Type B pancreatic cell (in vitro differentiated cells): ENCODE measurements around the gene PLD3. TPM values are rescaled to one million over a fixed set of nuclear protein-coding genes. Genes with fewer than 3 reads are reported as not detected.

ENCODE experiments used
- DNase-seq: peaks from one replicate; pipeline ENCODE4 v3.0.0; 2021; ENCODE audit warnings: mixed read lengths; ENCODE audit not compliant: unreplicated experiment; ENCODE audit errors: extremely low spot score
- H3K27ac Mint-ChIP-seq: 2 replicates; pipeline ENCODE4 v1.8.0; 2021; ENCODE audit warnings: mild to moderate bottlenecking, mixed read lengths
- H3K27me3 Mint-ChIP-seq: 2 replicates; pipeline ENCODE4 v1.8.0; 2021; ENCODE audit warnings: mixed read lengths
- H3K36me3 Mint-ChIP-seq: 2 replicates; pipeline ENCODE4 v1.8.0; 2021; ENCODE audit warnings: mixed read lengths
- H3K4me1 Mint-ChIP-seq: one replicate; pipeline ENCODE4 v1.8.0; 2021; ENCODE audit warnings: mixed read lengths; ENCODE audit not compliant: unreplicated experiment
- H3K4me3 Mint-ChIP-seq: 2 replicates; pipeline ENCODE4 v1.8.0; 2021; ENCODE audit warnings: mild to moderate bottlenecking, mixed read lengths
- H3K9me3 Mint-ChIP-seq: 2 replicates; pipeline ENCODE4 v1.8.0; 2021; ENCODE audit warnings: mixed read lengths
- total RNA-seq: library from RNA; stranded (reverse); gene quantifications from 2 replicates; pipeline ENCODE4 v1.2.1, GENCODE V29; 2021; ENCODE audit warnings: low replicate concordance
- TF ChIP-seq, protein P1 (sequence below): fragments of 200-600 bp; sonication (generic); conservative IDR thresholded peaks from 2 replicates; pipeline ENCODE4 v1.5.0; 2021; ENCODE audit warnings: antibody characterized with exemption, mild to moderate bottlenecking

PLD3 gene
- total RNA-seq, 1 donor from 2014 or later = 244 TPM

DNA sequence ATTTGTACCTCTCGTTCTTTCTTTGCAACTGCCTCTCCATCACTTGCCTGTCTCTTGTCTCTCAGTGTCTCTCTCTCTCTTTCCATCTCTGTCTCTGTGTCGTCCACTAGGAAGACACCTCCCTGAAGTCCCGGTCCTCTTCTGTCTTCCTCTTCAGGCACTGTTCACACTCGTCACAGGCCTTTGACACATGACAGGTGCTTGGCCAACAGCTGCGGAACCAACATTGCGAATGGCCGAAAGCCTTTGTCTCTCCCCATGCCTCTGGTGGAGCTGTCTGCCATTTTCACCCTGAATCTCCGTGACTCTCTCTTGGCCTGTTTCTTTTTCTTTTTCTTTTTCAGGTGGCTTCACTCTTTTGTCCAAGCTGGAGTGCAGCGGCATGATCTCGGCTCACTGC is 38.7 kb downstream of the PLD3 start:
- Mint-ChIP-seq H3K36me3 (no peaks in the 10 kb centered on the region), H3K9me3 (no peaks in the 10 kb centered on the region), H3K27ac (no peak overlapping the region), H3K4me1 (no peaks in the 10 kb centered on the region), H3K4me3 (no peak overlapping the region), H3K27me3 (no peaks in the 10 kb centered on the region)
- TF ChIP-seq, protein P1, sequence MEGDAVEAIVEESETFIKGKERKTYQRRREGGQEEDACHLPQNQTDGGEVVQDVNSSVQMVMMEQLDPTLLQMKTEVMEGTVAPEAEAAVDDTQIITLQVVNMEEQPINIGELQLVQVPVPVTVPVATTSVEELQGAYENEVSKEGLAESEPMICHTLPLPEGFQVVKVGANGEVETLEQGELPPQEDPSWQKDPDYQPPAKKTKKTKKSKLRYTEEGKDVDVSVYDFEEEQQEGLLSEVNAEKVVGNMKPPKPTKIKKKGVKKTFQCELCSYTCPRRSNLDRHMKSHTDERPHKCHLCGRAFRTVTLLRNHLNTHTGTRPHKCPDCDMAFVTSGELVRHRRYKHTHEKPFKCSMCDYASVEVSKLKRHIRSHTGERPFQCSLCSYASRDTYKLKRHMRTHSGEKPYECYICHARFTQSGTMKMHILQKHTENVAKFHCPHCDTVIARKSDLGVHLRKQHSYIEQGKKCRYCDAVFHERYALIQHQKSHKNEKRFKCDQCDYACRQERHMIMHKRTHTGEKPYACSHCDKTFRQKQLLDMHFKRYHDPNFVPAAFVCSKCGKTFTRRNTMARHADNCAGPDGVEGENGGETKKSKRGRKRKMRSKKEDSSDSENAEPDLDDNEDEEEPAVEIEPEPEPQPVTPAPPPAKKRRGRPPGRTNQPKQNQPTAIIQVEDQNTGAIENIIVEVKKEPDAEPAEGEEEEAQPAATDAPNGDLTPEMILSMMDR = no peak
- DNase-seq = no peak

DNA sequence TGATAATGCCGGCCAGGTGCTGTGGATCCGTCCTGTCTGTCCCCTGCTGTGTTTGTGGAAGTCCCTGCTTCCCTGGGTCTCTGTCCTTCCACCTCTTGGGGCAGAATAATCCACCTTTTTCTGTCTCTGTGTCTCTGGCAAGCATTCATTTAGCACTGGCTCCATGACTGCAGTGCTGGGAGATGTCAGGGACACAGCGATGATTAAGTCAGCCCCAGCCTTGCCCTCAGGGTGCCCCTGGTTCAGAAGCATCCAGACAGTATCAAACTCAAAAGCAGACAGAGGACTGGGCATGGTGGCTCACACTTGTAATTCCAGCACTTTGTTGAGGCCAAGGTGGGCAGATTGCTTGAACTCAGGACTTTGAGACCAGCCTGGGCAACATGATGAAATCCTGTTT is 40.0 kb downstream of the PLD3 start:
- Mint-ChIP-seq H3K4me3 (no peak overlapping the region), H3K9me3 (no peaks in the 10 kb centered on the region), H3K36me3 (no peaks in the 10 kb centered on the region), H3K27ac (no peak overlapping the region), H3K4me1 (peaks cover 4% of the 10 kb centered on the region), H3K27me3 (no peaks in the 10 kb centered on the region)
- DNase-seq = no peak
- TF ChIP-seq, protein P1 = no peak

DNA sequence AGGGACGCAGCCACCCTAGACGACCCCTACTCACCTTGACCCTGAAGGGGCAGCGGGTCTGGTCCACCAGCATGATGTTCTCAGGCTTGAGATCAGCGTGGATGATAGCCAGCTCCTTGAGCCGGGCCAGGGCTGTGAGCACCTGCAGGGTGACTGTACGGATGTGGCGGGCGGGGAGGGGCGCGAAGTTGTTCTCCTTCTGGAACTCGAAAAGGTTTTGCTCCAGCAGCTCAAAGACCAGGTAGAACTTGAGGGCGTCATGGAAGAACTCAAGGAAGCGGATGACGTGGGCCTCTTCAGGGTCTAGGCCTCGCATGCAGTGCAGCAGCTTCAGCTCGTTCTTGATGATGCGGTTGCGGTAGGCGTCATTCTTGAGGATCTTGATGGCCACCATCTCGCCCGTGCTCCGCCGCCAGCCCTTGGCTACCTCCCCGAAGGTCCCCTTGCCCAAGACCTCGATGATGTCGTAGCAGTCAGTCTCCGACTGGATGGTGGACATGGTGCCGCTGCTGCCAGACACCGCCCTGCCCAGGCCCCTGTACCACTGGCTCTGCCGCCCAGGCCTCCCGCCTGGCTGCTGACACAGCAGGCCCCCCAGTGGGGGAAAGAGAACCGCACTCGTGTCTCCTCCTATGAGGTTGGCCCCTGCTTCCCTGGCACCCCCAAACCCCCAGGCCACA is 41.0 kb downstream of the PLD3 start:
- Mint-ChIP-seq H3K36me3 (no peaks in the 10 kb centered on the region), H3K4me1 (peaks cover 4% of the 10 kb centered on the region), H3K27ac (no peak overlapping the region), H3K27me3 (no peaks in the 10 kb centered on the region), H3K9me3 (no peaks in the 10 kb centered on the region), H3K4me3 (no peak overlapping the region)
- no peak for DNase-seq
- TF ChIP-seq, protein P1 = no peak

DNA sequence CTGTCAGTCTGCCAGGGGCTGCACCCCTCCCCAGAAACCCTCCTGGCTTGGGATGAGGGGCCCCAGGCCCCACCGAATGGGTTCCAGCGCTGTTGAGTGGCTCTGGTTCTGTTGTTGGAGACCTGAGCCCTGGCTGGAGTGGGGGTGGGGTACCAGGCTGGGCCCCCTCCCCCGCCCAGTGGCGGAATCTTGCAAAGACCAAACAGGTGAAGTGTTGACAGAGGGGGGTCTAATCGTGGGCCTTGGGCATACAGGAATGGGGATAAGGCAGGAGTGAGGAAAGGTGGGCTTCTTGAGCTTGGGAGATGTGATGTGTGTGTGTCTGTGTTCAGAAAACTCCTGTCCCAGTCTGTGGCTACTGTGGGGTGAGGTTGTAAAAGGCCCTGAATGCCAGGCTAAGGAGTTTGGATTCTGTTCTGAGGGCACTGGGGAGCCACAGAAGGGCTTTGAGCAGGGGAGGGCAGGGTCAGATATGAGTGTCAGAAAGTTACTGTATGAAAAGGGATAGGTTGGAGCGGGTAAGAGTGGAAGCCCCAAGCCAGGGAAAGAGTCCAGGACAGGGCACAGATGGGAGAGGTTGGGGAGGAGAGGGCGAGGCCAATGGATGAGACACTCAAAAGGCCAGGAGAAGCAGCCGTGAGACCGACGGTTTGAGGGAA is 41.7 kb downstream of the PLD3 start, which contains the start of gene HIPK4:
Gene HIPK4, minus strand, starts transcription at position 98 of the 659 bp plus-strand sequence. CDS start 279 bp downstream, outside the sequence.
- no peak for DNase-seq
- no peak within 1 kb of the TSS for H3K27ac Mint-ChIP-seq
- H3K36me3 Mint-ChIP-seq = no peaks in the 10 kb centered on the region
- H3K4me3 Mint-ChIP-seq = no peak within 1 kb of the TSS
- H3K4me1 Mint-ChIP-seq = peaks cover 4% of the 10 kb centered on the region
- H3K9me3 Mint-ChIP-seq = no peaks in the 10 kb centered on the region
- TF ChIP-seq, protein P1 = no peak
- no peaks in the 10 kb centered on the region for H3K27me3 Mint-ChIP-seq

DNA sequence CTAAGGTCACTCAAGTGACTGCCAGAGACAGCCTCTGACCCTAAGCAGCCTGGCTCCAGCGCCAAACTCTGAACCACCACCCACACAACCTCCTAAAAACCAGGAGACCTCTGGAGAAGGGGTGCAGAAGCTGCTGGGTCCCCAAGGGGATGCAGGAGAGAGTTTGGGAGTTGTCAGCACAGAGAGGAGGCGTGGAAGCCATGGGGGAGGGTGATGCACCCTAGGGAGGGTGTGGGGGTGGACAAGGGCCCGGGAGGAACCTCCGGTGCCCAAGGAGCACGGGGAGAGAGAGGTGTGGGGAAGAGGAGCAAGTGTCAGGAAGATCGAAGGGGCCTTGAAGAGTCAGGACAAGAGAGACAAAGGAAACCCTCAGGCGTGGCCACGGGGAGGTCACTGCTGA is 43.6 kb downstream of the PLD3 start:
- Mint-ChIP-seq H3K27ac (peak overlapping the region; percentile 37), H3K4me1 (peaks cover 4% of the 10 kb centered on the region), H3K9me3 (no peaks in the 10 kb centered on the region), H3K27me3 (no peaks in the 10 kb centered on the region), H3K4me3 (no peak overlapping the region), H3K36me3 (no peaks in the 10 kb centered on the region)
- TF ChIP-seq, protein P1 = no peak
- DNase-seq = no peak
